Glutamatergic neuron (in vitro differentiated cells): Measurements from ENCODE around the gene KIAA1217. TPM values are rescaled to one million over a fixed set of nuclear protein-coding genes. Genes with fewer than 3 reads are reported as not detected.

Source experiments
- DNase-seq: peaks from one replicate; pipeline ENCODE4 v3.0.0; 2022
- H3K27ac Mint-ChIP-seq: one replicate; pipeline ENCODE4 v1.8.0; 2020; ENCODE audit warnings: mild to moderate bottlenecking, mixed read lengths, inconsistent platforms; ENCODE audit not compliant: unreplicated experiment
- H3K27me3 Mint-ChIP-seq: one replicate; pipeline ENCODE4 v1.8.0; 2020; ENCODE audit warnings: mild to moderate bottlenecking, moderate library complexity, mixed read lengths, inconsistent platforms; ENCODE audit not compliant: unreplicated experiment
- H3K36me3 Mint-ChIP-seq: one replicate; pipeline ENCODE4 v1.8.0; 2020; ENCODE audit warnings: mild to moderate bottlenecking, mixed read lengths, inconsistent platforms; ENCODE audit not compliant: unreplicated experiment
- H3K4me1 Mint-ChIP-seq: one replicate; pipeline ENCODE4 v1.8.0; 2020; ENCODE audit warnings: mild to moderate bottlenecking, low read depth, mixed read lengths, inconsistent platforms; ENCODE audit not compliant: unreplicated experiment
- H3K4me3 Mint-ChIP-seq: one replicate; pipeline ENCODE4 v1.8.0; 2020; ENCODE audit warnings: mild to moderate bottlenecking, mixed read lengths, inconsistent platforms; ENCODE audit not compliant: unreplicated experiment
- H3K9me3 Mint-ChIP-seq: one replicate; pipeline ENCODE4 v1.8.0; 2020; ENCODE audit warnings: mild to moderate bottlenecking, moderate library complexity, mixed read lengths, inconsistent platforms; ENCODE audit not compliant: unreplicated experiment
- total RNA-seq: library from RNA; stranded (reverse); fragmentation: NEBNext Ultra II Directional; extraction: Animal tissue kit (Norgen Biotek cat#: 25700); gene quantifications from one replicate; pipeline ENCODE4 v1.2.1, GENCODE V29; 2021; ENCODE audit not compliant: unreplicated experiment
- TF ChIP-seq, protein P1 (sequence below): fragments of 200-600 bp; sonication (generic); IDR thresholded peaks from one replicate; pipeline ENCODE4 v1.5.0; 2021; ENCODE audit not compliant: partially characterized antibody, unreplicated experiment

Gene KIAA1217
- total RNA-seq, 1 donor from 2014 or later: 4.4 TPM

DNA sequence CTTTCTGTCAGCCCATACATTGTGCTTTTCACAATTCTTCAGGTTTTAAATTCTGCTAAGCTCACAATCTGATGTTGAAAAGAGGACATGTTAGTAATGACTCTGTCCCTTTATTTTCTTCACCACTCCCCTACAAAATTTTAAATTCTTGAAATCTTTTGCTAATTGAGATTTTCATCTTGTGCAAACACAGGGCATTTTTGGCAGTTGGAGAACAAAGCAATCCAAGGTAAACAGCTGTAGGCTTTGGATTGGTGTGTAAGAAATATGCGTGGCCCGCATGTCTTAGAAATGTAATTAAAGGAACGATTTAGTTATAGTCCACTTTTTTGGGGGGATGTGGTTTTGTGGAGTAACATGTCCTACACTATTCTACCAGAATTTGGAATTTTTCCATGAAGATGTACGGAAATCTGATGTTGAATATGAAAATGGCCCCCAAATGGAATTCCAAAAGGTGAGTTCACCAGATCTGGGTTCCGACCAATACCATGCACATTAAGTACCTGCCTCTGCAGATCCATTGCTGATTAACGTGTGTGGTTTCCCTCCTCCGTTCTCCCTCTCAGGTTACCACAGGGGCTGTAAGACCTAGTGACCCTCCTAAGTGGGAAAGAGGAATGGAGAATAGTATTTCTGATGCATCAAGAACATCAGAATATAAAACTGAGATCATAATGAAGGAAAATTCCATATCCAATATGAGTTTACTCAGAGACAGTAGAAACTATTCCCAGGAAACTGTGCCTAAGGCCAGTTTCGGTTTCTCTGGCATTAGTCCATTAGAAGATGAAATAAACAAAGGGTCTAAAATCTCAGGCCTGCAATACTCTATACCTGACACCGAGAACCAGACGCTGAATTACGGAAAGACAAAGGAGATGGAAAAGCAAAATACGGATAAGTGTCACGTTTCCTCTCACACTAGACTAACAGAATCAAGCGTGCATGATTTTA is 333.7 kb downstream of the KIAA1217 start:
- Mint-ChIP-seq H3K4me3 (no peak overlapping the region), H3K36me3 (peaks cover 9% of the 10 kb centered on the region), H3K27me3 (peaks cover 2% of the 10 kb centered on the region), H3K27ac (no peak overlapping the region), H3K4me1 (no peaks in the 10 kb centered on the region), H3K9me3 (no peaks in the 10 kb centered on the region)
- TF ChIP-seq, protein P1, sequence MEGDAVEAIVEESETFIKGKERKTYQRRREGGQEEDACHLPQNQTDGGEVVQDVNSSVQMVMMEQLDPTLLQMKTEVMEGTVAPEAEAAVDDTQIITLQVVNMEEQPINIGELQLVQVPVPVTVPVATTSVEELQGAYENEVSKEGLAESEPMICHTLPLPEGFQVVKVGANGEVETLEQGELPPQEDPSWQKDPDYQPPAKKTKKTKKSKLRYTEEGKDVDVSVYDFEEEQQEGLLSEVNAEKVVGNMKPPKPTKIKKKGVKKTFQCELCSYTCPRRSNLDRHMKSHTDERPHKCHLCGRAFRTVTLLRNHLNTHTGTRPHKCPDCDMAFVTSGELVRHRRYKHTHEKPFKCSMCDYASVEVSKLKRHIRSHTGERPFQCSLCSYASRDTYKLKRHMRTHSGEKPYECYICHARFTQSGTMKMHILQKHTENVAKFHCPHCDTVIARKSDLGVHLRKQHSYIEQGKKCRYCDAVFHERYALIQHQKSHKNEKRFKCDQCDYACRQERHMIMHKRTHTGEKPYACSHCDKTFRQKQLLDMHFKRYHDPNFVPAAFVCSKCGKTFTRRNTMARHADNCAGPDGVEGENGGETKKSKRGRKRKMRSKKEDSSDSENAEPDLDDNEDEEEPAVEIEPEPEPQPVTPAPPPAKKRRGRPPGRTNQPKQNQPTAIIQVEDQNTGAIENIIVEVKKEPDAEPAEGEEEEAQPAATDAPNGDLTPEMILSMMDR: no peak
- DNase-seq: no peak

DNA sequence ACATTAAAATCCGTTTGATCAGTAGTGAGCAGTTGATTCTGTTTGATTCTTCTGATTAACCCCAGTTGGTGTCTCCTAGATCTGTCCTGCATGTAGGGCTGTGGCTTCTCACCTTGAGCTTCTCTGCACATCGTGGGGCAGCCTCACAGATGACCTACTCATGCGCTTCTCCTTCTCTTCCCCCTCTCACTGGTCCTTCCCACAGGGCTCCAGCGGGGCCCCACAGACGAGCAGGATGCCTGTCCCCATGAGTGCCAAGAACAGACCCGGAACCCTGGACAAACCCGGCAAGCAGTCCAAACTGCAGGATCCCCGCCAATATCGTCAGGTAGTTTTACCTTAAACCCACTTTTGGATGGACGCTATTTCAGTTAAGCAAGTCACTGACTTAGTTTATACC is 335.8 kb downstream of the KIAA1217 start:
- Mint-ChIP-seq H3K36me3 (peaks cover 9% of the 10 kb centered on the region), H3K27ac (no peak overlapping the region), H3K9me3 (no peaks in the 10 kb centered on the region)

DNA sequence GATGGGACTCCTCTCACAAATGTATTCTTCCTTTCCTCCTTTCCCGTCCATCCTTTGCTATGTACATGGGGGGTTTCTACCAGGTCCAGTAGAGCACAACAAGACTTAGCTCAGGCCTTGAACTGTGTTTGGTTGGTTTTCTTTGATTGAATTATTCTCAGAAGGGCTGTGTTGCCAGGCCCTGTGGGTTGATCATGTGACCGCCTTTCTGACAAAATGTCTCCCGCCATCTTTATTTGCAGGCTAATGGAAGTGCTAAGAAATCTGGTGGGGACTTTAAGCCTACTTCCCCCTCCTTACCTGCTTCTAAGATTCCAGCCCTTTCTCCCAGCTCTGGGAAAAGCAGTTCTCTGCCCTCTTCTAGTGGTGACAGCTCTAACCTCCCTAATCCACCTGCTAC is 336.6 kb downstream of the KIAA1217 start:
- H3K9me3 Mint-ChIP-seq: no peaks in the 10 kb centered on the region
- TF ChIP-seq, protein P1: no peak
- no peak overlapping the region for H3K4me3 Mint-ChIP-seq
- H3K36me3 Mint-ChIP-seq: peaks cover 9% of the 10 kb centered on the region
- no peaks in the 10 kb centered on the region for H3K4me1 Mint-ChIP-seq
- peaks cover 3% of the 10 kb centered on the region for H3K27me3 Mint-ChIP-seq
- H3K27ac Mint-ChIP-seq: no peak overlapping the region
- no peak for DNase-seq

More for the DNA sequence above, 335.8 kb downstream of the KIAA1217 start:
- Mint-ChIP-seq H3K4me3 (no peak overlapping the region), H3K27me3 (no peaks in the 10 kb centered on the region), H3K4me1 (no peaks in the 10 kb centered on the region)
- no peak for DNase-seq
- TF ChIP-seq, protein P1: no peak

DNA sequence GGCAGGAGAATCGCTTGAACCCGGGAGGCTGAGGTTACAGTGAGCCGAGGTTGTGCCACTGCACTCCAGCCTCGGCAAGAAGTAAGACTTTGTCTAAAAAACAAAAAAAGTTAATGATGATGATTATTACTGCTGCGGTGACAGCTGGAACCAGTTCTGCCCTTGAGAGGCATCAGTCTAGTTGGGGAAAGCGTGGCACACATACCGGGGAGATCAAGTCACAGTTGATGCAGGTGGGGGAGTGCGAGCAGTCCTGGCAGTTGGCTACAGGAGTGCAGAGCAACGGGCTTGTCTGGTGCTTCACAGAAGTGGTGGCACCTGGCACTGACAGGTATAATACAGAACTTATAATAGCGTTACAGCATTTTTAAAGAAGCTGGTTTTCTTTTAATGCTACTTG is 341.7 kb downstream of the KIAA1217 start:
- no peak for DNase-seq
- Mint-ChIP-seq H3K9me3 (no peaks in the 10 kb centered on the region), H3K4me1 (no peaks in the 10 kb centered on the region), H3K27ac (no peak overlapping the region), H3K4me3 (no peak overlapping the region), H3K36me3 (peaks cover 5% of the 10 kb centered on the region), H3K27me3 (peaks cover 3% of the 10 kb centered on the region)
- TF ChIP-seq, protein P1: no peak

DNA sequence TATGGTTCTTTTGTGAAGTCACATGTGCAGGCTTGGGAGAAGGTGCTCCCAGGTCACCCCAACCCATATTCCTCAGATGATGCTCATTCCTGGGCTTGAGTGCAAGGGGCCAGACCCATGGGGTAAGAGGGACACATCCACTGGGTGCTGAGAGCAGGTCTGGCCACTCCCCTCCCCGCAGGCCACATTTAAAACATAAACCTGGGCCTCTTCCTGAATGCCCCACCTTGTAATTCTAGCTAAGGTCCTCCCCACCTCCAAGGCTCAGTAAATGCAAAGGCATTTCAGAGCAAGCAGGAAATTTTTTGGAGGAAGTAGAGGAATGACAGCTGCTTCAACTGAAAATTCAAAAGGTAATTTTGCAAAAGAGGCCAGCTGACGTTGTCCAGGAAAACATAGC is 342.2 kb downstream of the KIAA1217 start:
- Mint-ChIP-seq H3K4me3 (no peak overlapping the region), H3K9me3 (no peaks in the 10 kb centered on the region), H3K36me3 (peaks cover under 1% of the 10 kb centered on the region), H3K4me1 (no peaks in the 10 kb centered on the region), H3K27ac (no peak overlapping the region), H3K27me3 (peaks cover 3% of the 10 kb centered on the region)
- DNase-seq: no peak
- TF ChIP-seq, protein P1: no peak
